ENCODE data around the gene FAF2.

- no peak for TF ChIP-seq EZH2 (IDR thresholded peaks at IDR 0.05; ENCODE audit: low read depth)
- TF ChIP-seq CTCF (conservative IDR thresholded peaks at IDR 0.05), result no peak
Observed at GRCh38 chr5:176538989-176539384, 90.8 kb downstream of the FAF2 start.
